Stomach (tissue), 9 donors: ENCODE results near the gene CELF5. TPM values are rescaled to one million over a fixed set of nuclear protein-coding genes. Genes with fewer than 3 reads are reported as not detected.
"Not testable (repeated sequence)": the region's sequence is repeated elsewhere in the genome, so short reads cannot be mapped to it uniquely, and the experiment has no call there.

Experiments used
- DNase-seq, 2 donors: peaks; one replicate each; pipeline versions ENCODE4 v3.0.0 to v3.0.0-alpha.2; 2013 to 2019
- H3K27ac ChIP-seq, 5 donors: fragments of 200-600 bp in 4 of 5; sonication (generic) in 4 of 5; one replicate each; pipeline ENCODE4 v1.5.1; 2013 to 2019; ENCODE audit warnings: mild to moderate bottlenecking in 1 of 5, moderate library complexity in 1 of 5
- H3K27me3 ChIP-seq, 3 donors: fragments of 200-600 bp; sonication (generic); one replicate each; pipeline ENCODE4 v1.5.1; 2017 to 2019; ENCODE audit warnings: mixed run types in 1 of 3
- H3K36me3 ChIP-seq, 4 donors: fragments of 200-600 bp; sonication (generic); 1 replicate in 3 of 4; 2 replicates in 1 of 4; pipeline ENCODE4 v1.5.1; 2016 to 2019
- H3K4me1 ChIP-seq, 4 donors: fragments of 200-600 bp; sonication (generic); one replicate each; pipeline ENCODE4 v1.5.1; 2016 to 2019
- H3K4me3 ChIP-seq, 4 donors: fragments of 200-600 bp; sonication (generic) in 3 of 4; one replicate each; pipeline ENCODE4 v1.5.1; 2016 to 2019; ENCODE audit warnings: mild to moderate bottlenecking in 1 of 4
- H3K9me3 ChIP-seq, 4 donors: fragments of 200-600 bp; sonication (generic); one replicate each; pipeline ENCODE4 v1.5.1; 2016 to 2019
- CTCF ChIP-seq, 7 experiments: fragments of 450-650 bp in 4 of 7; fragments of 200-600 bp in 3 of 7; sonication (generic) in 3 of 7; IDR thresholded peaks; one replicate each; pipeline ENCODE4 v1.5.1; 2016 to 2019; ENCODE audit warnings: antibody characterized with exemption in 7 of 7, control low read depth in 2 of 7, mild to moderate bottlenecking in 1 of 7
- EP300 ChIP-seq: sonication (generic); formaldehyde crosslinking; IDR thresholded peaks from one replicate; pipeline ENCODE4 v1.6.1; 2017; ENCODE audit warnings: antibody characterized with exemption
- POLR2A ChIP-seq, 4 donors: fragments of 450-650 bp; IDR thresholded peaks; one replicate each; pipeline ENCODE4 v1.6.1; 2016; ENCODE audit warnings: antibody characterized with exemption in 4 of 4, control low read depth in 2 of 4, mild to moderate bottlenecking in 1 of 4, moderate library complexity in 1 of 4
- POLR2AphosphoS5 ChIP-seq, 3 donors: sonication (generic); formaldehyde crosslinking; IDR thresholded peaks; one replicate each; pipeline ENCODE4 v1.6.1; 2016; ENCODE audit warnings: antibody characterized with exemption in 3 of 3
- WGBS, 5 donors: extraction: QIAGEN DNeasy Blood & Tissue Kit in 3 of 5; methylation state at CpG; one replicate each; pipeline versions ENCODE4 v1.1.5 to v1.1.7; 2013 to 2018; 5-methylcytosine and 5-hydroxymethylcytosine counted together
- intact Hi-C: fragments of 100-400 bp; cut with DNase I; formaldehyde crosslinking; loops from one replicate; pipeline ENCODE4 v1.15.1; 2023; ENCODE audit warnings: low total_unique reads
- polyA plus RNA-seq, 3 donors: library from polyadenylated mRNA; stranded (reverse); fragments of 200-250 nt; gene quantifications; one replicate each; pipeline ENCODE4 v1.2.3, GENCODE V29; 2013
- total RNA-seq, 5 donors: library from RNA; depleted of rRNA; stranded (reverse); fragments of >200 nt; gene quantifications; one replicate each; pipeline versions ENCODE4 v1.1.0 to v1.2.3, GENCODE V29; 2014 to 2016
- donor health status: healthy with polysubstance abuse.
- donor health status: Bipolar disorder and iron deficiency.
- donor health status: healthy.

Gene CELF5
- total and polyA plus RNA-seq, 8 donors, result 0.18 TPM; not detected in 6

DNA sequence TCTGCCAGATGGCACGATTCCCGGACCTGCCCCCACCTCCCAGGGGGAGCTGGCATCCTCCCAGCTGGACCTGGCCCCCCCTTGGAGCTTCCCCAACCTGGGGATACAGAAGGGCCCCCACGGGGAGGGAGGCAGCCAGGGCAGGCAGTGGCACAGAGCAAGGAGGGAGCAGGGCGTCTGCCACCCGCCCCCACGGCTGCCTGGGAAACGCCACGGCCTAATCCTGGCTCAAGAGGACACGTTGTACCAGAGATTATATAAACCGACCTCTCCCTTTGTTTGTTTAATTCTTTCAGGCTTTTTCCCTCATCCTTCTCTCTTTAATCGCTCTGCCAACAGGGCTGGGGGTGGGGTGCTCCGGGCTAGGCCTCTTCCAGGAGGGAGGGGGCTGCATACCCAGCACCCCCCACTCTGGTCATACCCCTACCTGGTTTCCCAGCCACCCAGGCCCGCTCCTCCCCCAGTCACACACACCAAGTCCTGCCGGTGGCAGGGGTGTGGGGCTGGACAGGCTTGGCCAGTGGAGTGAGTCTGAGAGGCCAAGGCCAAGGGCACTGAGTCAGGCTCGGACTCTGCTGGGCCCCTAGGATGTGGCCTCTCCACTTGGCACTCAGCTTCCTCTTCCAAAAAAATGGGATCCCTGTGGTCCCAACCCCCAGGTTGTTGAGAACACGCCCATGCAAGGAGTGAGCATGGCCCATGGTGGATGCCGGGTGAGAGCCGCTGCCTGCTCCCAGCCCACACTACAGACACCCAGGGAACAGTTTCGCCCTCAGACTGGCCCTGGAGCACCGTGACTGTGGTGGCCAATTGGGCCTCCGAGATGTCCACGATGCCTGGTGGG, 112.4 kb downstream of the CELF5 start:
- Histone ChIP-seq H3K4me3 (no peak overlapping the region), H3K9me3 (no peaks in the 10 kb centered on the region), H3K27me3 (no peaks in the 10 kb centered on the region), H3K27ac (peak overlapping the region; percentile 87 to 97 (median 96)), H3K4me1 (peaks cover 44 to 79% (median 56%) of the 10 kb centered on the region in 4 donors), H3K36me3 (no peaks in the 10 kb centered on the region)
- peak; percentile 90 to 97 for DNase-seq
- WGBS, 5 donors, result 15 to 26% (median 17%) methylated on average over 16 to 22 of the region's 22 CpGs
- intact Hi-C loops, result no loop called here
- peak; percentile 97 for TF ChIP-seq EP300
- TF ChIP-seq POLR2AphosphoS5 (IDR thresholded peaks at IDR 0.05), result peak; percentile 88 to 95 (median 94)
- no peak for TF ChIP-seq POLR2A (IDR thresholded peaks at IDR 0.05)
- TF ChIP-seq CTCF (IDR thresholded peaks at IDR 0.05), result peak in 1 of 7 experiments; percentile 23

DNA sequence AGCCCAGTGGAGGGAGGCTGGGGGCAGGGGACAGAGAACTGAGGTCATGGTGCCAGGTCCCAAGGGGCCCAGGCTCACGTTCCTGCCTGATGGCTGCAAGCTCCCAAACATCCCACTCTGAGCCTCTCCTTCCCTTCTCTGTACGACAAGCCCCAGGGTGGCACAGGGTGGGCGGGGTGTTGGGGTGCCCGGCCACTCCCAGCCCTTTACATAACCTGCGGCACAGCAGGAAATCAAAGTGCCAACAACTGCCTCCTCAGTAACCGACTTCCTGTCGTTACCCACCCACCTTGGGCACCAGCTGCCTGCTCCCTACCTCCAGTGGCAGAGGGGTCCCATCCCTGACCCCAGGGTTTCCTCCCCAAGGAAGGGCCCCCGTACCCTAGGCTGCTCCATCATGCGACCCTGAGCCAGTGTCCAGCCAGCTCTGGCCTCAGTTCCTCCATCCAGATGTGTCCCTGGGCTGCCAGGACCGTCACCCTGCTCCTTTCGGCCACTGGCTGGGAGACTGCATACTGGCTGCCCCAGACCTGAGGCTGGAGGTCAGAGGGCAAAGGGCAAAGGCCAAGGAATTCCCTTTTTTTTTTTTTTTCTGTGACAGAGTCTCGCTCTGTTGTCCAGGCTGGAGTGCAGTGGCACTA, 114.2 kb downstream of the CELF5 start:
- Histone ChIP-seq H3K4me1 (peaks cover 54 to 87% (median 64%) of the 10 kb centered on the region in 4 donors), H3K27me3 (no peaks in the 10 kb centered on the region), H3K36me3 (no peaks in the 10 kb centered on the region), H3K27ac (peak overlapping the region; percentile 87 to 97 (median 96)), H3K4me3 (no peak overlapping the region), H3K9me3 (no peaks in the 10 kb centered on the region)
- WGBS, 5 donors, result 21 to 39% (median 24%) methylated on average over 4 to 12 of the region's 12 CpGs
- DNase-seq, result peak; percentile 46 to 87
- intact Hi-C loops, result no loop called here
- peak in 2 of 3 donors; percentile 72 to 73 for TF ChIP-seq POLR2AphosphoS5 (IDR thresholded peaks at IDR 0.05)
- TF ChIP-seq POLR2A (IDR thresholded peaks at IDR 0.05), result no peak
- no peak for TF ChIP-seq CTCF (IDR thresholded peaks at IDR 0.05)
- TF ChIP-seq EP300, result no peak

DNA sequence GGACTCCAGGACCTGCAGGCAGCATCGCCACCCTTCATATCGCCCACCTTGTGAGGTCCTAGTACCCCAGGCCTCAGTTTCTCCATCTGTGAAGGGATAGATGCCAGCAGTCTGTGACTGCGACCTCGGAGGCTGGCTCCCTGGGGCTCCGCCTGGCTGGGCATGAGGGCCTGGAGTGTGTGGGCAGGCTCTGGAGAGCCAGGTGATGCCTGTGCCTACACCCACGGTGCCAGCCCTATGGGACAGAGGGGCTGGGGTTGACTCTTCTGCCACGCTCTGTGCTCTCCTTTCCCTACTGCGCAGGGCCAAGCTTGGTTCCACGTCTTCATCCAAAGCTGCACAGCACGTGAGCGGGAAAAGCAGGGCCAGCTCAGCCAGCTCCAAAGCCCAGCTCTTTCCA, 115.9 kb downstream of the CELF5 start:
- Histone ChIP-seq H3K9me3 (no peaks in the 10 kb centered on the region), H3K27ac (peak overlapping the region in 3 of 5 donors; percentile 96 to 97 (median 97)), H3K36me3 (no peaks in the 10 kb centered on the region), H3K4me3 (no peak overlapping the region), H3K27me3 (no peaks in the 10 kb centered on the region), H3K4me1 (peaks cover 44 to 87% (median 66%) of the 10 kb centered on the region in 4 donors)
- intact Hi-C loops, result no loop called here
- 71 to 82% (median 78%) methylated on average over 8 to 11 of the region's 11 CpGs for WGBS, 5 donors
- no peak for DNase-seq
- TF ChIP-seq CTCF (IDR thresholded peaks at IDR 0.05), result no peak
- no peak for TF ChIP-seq EP300
- TF ChIP-seq POLR2AphosphoS5 (IDR thresholded peaks at IDR 0.05), result no peak
- no peak for TF ChIP-seq POLR2A (IDR thresholded peaks at IDR 0.05)

DNA sequence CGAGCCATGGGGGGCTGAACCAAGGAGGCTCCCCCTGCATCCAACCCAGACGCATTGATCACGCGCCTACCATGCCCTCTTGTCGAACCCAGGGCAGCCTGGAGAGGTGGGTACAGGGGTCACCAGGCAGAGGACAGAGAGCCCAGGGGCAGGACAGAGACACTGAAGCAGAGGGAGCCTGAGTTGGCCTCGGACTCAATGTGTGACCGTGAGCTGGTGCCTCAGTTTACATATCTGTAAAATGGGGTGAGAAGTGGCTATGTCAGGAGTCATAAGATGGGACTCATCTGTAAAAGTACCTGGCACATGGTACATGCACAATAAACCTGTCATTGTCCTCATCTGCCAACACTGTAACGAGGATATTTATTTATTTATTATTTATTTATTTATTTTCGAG, 117.8 kb downstream of the CELF5 start:
- Histone ChIP-seq H3K4me1 (peaks cover 38 to 86% (median 62%) of the 10 kb centered on the region in 4 donors), H3K27ac (peak overlapping the region in 3 of 5 donors; percentile 72 to 97 (median 87)), H3K4me3 (no peak overlapping the region), H3K9me3 (no peaks in the 10 kb centered on the region), H3K36me3 (no peaks in the 10 kb centered on the region), H3K27me3 (no peaks in the 10 kb centered on the region)
- 77 to 93% (median 86%) methylated on average over 9 of the region's 9 CpGs for WGBS, 5 donors
- intact Hi-C loops, result no loop called here
- no peak for DNase-seq
- TF ChIP-seq CTCF (IDR thresholded peaks at IDR 0.05) (no peak), POLR2AphosphoS5 (IDR thresholded peaks at IDR 0.05) (no peak), POLR2A (IDR thresholded peaks at IDR 0.05) (no peak), EP300 (no peak)

DNA sequence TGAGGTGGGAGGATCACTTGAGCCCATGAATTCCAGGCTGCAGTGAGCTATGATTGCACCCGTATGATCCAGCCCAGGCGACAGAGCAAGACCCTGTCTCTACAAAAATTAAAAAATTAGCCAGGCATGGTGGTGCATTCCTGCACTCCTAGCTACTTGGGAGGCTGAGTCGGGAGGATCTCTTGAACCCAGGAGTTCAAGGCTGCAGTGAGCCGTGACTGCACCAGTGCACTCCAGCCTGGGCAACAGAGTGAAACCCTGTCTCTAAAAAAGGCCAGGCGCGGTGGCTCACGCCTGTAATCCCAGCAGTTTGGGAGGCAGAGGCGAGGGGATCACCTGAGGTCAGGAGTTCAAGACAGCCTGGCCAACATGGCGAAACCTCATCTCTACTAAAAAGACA, 118.5 kb downstream of the CELF5 start:
- H3K27me3 ChIP-seq, H3K9me3 ChIP-seq, H3K4me3 ChIP-seq, intact Hi-C loops, DNase-seq, H3K36me3 ChIP-seq: not testable (repeated sequence)
- peak overlapping the region; percentile 63 to 97 (median 84) for H3K27ac ChIP-seq
- WGBS, 5 donors, result 80 to 91% (median 88%) methylated on average over 9 of the region's 9 CpGs
- H3K4me1 ChIP-seq, result peaks cover 33 to 86% (median 61%) of the 10 kb centered on the region in 4 donors
